ENCODE measurements around the gene ENAH.
"Not testable (repeated sequence)": the region's sequence is repeated elsewhere in the genome, so short reads cannot be mapped to it uniquely, and the experiment has no call there.

ENAH gene

DNA sequence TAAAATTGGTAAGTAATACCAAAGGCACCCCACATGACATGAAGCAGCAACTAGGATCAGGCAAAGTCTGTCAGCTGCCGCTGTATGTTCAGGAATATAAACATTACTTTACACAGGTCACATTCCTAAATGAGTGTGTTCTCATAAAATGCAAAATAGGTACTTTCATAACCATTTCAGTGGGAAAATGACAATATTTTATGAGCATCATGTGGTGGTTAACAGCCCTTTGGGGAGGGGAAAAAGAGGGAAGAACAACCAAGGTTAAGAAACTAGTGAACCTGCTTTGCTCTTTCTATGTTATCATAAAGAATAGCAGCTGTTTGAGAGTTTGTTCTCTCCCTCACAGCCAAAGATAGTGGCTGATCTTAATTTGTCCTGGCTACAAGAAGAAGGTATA is 119.7 kb downstream of the ENAH start:
- no peak for DNase-seq (ENCODE audit: low read depth in 2 of 3, low spot score in 1 of 3)

DNA sequence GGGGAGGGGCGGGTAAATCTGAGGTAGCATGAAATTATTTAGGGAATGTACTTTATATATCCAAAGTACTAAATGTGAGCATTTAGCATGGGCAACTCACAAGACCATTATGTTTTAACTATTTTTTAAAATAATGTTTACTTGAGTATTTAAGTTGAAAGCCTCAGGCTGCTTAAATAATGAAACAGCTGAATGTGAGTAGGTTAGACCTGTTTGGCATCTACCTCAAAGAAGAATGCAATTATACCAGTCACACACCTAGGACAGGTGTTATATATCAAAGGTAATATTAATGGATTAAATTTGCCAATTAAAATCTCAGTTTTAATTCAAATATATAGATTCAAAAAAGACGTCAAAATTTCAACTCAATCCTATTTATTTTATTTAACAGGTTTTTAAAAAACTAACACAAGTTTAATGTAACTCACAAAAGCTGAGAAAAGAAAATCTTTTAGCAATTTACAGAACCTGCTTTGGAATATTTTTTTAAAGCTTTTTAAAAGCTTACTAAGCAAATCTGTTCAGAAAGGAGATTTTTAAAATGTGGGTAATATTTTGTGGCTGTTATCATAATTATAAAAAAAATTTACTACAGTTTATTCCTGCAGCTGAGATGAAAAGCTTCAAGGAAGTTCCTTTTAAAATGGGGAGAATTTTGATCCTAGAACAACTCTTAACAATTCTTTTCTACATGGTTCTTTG is 120.5 kb downstream of the ENAH start:
- DNase-seq (ENCODE audit: low read depth in 2 of 3, low spot score in 1 of 3) = no peak

DNA sequence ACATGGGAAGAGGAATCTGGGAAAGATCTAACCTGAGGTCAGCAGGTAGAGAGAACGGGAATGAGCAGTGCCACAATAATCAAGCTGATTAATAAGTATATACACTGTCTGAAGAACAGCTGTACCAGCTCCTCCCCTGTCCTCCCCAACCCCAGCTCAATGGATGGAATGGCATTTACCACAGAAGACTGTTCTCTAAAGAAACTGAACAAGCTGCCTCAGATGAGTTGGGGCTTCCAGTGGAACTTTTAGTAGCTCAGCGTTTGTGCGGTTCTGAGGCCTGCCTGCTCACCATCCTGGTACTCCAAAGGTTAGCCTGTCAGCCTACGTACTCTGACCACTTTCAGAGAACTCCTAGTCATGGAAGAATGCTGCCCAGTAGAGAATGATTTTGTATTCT is 123.2 kb downstream of the ENAH start:
- DNase-seq (ENCODE audit: low read depth in 2 of 3, low spot score in 1 of 3) = no peak

DNA sequence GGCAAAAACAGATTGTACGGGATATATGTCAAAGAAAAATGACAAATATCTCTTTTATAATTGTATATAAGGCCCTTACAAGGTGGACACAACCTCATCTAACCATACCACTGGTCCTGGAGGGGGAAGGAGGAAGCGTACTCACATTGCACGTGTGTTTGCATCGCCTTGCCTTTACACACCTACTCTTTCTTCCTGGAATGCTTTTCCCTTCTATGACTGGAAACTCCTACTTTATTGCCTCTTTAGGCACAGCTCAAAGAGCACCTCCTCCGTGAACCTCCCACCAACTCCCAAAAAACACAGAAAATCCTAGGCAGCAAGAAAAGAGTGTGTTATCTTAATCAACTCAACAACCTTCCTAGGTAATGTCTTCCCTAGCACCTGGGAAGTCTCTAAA is 125.3 kb downstream of the ENAH start:
- no peak for DNase-seq (ENCODE audit: low read depth in 2 of 3, low spot score in 1 of 3)

DNA sequence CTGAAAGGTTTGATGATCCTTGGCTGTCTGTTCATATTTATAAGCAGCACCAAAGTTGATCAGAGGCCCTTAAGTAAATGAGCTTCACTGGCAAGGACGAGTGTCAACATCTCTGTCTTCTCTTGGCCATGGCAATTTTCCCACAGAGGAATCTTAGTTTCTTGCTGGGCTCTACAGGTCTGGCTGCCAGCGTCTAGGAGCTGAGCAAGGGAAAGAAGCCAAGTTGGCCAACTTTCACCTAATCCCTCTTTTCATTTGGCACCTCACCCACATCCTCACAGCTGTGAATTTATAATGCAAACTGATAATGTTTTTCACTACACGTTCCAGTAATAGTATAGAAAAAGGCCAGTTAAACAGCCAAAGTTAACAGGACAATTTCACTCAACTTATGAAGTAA is 126.0 kb downstream of the ENAH start:
- no peak for DNase-seq (ENCODE audit: low read depth in 2 of 3, low spot score in 1 of 3)

DNA sequence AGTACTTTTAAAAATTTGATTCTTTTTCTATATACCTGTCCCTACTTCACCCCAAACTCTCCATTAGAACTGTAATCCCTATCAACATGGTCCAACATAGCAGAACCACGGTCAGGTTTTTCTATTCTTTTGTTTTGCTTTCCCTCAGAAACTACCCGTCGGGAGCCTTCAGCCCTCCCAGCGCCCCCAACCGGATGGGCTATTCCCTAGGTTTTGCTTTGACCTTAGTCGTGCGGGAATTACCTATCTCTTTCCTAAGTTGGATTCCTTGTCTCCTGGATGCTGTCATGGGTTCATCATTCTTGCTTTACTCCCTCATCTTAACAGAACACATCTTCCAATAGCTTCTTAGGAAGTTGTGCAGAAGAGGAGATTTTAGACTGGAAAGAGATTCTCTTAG is 127.5 kb downstream of the ENAH start:
- DNase-seq (ENCODE audit: low read depth in 2 of 3, low spot score in 1 of 3) = no peak

DNA sequence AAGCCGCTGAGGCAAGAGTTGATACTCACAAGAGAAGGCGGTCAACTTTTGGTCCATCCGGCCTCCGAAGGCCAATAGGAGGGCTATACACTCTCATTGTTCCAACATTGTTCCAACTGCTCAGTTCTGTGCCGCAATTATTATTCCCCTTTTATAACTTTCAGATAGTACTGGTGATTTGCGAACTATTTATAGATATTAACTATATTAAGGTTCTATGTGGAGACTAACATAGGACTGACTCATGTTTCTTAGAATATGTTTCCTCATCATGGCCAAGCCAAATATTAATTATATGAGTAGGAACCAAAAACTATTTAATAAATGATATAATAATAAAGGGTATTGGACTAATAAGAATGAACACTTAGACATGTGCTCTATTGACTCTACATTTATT is 128.4 kb downstream of the ENAH start:
- no peak for DNase-seq (ENCODE audit: low read depth in 2 of 3, low spot score in 1 of 3)

DNA sequence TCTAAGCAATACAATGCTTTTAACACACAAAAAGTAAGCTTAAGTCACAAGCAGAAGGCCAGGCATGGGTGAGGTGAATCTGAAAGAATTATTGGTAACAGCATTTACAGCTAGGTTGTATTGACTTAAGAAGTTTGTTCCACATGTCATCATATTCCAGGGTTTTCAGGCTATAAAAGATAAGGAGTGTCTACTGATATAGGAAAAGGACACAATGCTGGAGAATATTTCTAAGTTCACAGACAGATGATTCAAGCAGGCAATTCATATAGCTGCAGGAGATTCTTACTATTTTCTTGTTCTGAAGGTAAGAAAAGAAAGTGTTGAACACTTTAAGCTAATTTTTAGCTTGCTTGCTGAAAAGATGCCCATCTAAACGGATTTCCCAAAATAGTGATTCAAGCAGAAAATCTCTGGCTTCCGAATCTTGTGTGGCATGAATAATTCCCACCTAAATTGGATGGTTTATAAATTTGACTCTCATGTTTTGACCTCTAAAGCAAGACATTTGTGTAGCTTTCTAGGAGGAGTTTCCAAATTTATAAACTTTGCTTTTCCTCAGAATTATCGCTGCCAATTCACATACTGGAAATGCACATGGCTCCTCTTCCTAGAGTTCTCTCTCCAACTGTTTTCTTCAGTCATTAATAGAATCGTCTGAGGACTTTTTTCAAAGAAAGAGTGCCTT is 129.5 kb downstream of the ENAH start:
- no peak for DNase-seq (ENCODE audit: low read depth in 2 of 3, low spot score in 1 of 3)

DNA sequence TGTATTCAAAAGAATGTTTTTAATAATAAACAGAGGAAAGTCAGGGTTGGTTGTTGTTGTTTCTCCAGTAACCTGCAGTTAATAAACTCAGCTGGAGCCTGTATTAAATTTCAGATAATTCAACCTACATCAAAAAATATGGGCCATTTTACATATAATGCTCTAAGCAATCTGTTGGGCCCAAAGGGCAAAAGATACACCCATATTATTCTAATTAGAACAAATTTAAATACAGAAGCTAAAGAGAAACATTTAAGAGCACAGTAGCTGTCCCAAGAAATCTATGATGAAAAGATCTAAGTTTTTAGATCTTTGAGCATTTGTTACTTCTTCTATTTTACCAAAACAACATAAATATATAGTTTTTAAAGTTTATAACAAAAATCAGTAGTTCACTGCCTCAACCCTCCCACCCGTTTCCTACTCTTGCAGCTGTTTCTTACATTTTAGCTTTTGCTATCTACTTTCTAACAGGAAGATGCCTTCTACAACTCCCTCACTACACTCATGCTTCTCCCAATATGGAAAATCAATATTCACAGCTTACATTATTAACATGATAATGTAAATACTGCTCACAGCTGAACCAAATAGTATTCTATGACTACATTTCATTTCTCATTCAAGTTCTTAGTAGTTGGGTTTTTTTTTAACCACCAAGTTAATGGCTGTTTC is 130.2 kb downstream of the ENAH start:
- no peak for DNase-seq (ENCODE audit: low read depth in 2 of 3, low spot score in 1 of 3)

DNA sequence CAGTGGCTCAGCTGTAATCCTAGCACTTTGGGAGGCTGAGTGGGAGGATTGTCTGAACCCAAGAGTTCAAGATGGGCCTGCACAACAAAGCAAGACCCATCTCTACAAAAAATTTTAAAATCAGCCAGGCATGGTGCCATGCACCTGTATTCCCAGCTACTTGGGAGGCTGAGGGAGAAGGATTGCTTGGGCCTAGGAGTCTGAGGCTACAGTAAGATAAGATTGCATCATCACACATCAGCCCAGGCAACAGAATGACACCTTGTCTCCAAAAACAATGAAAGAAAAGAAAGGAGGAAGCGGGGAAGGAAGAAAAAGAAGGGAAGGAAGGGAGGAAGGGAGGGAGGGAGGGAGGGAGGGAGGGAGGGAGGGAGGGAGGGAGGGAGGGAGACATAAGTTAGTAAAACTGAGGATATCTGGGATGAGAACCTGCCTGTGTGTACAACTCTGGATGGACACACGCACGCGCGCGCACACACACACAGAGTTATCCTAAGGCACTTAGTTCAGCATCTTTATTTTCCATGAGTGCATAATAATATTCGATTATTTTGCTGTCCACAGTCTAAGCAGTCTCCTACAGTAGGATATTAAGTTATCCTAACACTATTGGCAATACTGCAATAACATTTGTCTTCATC is 132.2 kb downstream of the ENAH start:
- no peak for DNase-seq (ENCODE audit: low read depth in 2 of 3, low spot score in 1 of 3)

DNA sequence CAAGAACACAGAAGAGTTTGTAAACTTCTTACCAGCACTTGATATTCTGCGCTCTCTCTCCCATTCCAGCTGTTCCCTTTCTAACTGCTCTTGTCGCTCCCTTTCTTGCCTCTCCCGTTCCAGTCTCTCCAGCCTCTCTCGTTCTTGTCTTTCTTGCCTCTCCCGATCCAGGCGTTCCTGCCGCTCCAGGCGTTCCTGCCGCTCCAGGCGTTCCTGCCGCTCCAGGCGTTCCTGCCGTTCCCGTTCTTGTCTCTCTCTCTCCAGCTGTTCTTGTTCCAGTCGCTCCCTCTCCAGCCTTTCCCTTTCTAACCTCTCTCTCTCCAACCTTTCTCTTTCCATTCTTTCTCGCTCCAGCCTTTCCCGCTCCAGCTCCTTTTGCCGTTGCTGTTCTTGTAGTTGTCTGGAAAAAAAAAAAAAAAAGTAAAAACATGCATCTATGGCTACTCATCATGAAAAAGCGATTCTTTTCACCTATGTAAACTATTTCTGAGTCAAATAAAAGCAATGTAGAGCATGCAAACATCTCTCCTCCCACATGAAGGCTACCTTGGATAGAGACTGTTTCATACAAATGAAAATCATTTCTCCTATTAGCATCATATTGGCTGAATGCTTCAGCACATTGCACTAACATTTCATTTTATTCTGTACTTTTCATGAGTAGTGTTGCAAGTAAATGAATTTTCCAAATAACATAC is 133.6 kb downstream of the ENAH start:
- no peak for DNase-seq (ENCODE audit: low read depth in 2 of 3, low spot score in 1 of 3)

DNA sequence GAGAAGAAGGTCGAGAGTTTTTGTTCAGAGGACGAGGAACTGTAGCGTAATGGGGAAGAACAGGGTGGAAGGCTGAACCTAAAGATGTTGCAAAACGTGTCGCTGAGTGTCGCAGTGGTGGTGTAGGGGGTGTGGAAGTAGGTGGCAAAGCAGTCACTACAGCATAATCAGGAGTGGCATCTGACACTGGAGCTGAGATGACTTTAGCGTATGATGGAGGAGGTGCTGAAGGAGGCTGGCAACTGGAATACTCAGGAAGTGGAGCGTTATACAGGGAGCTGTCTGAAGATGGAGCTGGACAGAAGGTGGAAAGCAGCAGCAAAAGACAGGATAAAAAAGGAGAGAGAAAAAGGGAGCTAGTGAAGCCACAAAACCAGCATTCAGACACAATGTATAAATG is 135.2 kb downstream of the ENAH start:
- DNase-seq (ENCODE audit: low read depth in 2 of 3, low spot score in 1 of 3) = no peak

DNA sequence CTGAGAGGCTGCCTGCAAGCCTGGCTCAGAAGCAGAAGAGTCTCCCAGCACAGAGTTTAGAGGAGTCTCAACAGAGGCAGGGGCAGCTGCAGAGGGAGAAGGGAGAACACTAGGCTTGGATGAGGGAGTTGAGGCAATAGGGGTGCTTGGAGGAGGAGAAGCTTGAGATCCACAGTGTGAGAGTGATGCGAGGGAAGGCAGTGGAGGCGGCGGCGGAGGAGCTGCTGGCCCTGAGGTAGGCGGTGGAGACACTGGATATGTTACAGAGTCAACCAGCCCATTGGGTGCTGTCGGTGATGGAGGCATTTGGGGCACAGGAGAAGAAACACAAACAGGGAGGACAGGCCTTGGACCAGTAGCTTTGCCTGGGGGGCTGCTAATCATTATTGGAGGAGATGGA is 135.7 kb downstream of the ENAH start:
- no peak for DNase-seq (ENCODE audit: low read depth in 2 of 3, low spot score in 1 of 3)

DNA sequence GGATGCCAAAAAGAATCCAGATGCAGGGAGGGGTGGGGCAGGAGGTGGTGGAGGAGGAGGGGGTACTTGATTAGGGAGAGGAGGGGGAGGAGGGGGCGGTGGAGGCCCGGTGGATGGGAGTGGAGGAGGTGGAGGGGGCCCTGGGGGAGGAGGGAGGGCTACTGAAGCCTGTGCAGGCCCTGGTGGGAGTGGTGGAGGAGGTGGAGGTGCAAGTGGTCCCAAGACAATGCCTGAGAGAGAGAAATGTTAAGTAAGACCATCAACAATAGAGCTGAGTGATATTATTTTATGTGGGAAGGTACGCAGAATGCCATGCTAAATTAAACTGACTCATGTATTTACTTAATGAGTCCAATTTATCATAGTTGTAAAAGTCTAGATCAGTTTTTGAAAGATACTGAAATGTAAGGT is 138.2 kb downstream of the ENAH start:
- DNase-seq (ENCODE audit: low read depth in 2 of 3, low spot score in 1 of 3) = no peak

DNA sequence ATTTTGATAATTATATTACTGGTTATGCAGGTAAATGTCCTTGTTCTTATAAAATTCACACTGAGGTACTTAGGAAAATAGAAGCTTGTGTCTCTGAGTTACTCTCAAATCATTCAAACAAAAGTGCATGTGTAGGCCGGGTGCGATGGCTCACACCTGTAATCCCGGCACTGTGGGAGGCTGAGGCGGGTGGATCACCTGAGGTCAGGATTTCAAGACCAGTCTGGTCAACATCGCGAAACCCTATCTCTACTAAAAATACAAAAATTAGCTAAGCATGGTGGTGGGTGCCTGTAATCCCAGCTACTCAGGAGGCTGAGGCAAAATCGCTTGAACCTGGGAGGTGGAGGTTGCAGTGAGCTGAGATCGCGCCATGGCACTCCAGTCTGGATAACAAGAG is 139.3 kb downstream of the ENAH start:
- not testable (repeated sequence) for DNase-seq (ENCODE audit: low read depth in 2 of 3, low spot score in 1 of 3)

DNA sequence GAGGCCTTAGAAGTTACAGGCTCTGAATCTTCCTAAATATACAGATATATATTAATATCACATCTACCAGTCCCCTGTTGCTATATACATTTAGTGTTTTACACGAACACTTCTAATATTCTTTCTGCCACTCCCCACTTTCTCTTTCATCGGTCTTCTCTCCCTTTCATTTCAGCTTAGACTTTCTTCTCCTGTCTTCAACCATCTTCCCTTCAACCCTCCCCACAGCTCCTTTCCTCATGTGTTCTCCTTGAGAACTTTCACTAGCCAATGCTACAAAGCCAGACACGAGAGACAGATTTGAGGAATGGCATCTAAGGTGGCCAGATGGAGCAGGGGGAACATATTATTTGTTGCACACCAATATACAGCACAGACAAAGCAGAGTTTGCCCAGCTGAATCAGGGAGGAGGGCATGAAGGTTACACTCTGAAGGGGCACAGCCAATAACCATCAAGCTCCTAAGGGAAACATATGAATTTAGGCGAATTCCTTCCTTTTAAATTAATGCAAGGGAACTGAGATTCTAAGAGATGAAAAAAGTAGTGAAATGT is 141.0 kb downstream of the ENAH start:
- no peak for DNase-seq (ENCODE audit: low read depth in 2 of 3, low spot score in 1 of 3)

DNA sequence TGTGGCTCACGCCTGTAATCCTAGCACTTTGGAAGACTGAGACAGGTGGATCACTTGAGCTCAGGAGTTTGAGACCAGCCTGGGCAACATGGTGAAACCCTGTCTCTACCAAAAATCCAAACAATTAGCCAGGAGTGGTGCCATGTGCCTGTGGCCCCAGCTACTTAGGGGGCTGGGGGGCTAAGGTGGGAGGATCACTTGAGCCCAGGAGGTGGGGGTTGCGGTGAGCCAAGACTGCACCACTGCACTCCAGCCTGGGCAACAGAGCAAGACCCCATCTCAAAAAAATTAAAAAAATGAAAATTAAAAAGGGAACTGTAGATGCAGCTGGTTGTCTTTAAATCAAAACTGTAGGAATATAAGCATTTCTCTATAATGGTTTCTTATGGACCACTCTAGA is 142.2 kb downstream of the ENAH start:
- DNase-seq (ENCODE audit: low read depth in 2 of 3, low spot score in 1 of 3) = not testable (repeated sequence)

DNA sequence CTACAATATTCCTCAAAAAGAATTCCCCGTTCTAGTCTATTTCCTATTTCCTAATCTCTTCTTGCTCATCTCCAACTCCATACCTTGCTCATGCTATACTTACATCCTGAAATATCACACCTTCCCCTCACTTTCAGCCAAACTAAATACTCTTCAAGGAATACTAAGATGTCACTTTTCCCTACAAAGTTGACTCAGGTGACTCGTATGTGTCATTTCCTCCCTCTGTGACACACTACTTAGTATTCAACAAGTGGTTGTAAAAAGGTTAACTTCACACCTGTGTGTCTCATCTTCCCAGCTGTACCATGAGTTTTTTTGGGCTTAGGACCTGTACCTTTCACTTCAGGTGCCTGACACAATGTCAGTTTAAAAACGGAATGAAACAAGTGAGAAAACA is 143.2 kb downstream of the ENAH start:
- no peak for DNase-seq (ENCODE audit: low read depth in 2 of 3, low spot score in 1 of 3)

DNA sequence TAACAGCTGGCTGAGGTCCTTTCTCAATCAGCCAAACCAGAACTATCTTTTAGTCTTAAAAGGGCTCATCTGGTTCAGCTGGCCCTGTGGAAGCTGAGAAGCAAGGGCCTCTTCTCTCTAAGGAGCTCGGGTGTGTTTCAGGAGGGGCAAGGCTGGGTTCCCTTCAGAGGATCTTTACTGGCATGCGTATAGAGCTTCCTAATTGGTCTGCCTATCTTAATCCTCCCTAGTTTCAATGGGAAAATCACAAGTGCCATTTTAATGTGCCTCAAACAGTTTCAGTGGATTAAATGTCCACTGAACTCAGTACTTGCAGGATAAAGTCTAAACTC is 143.6 kb downstream of the ENAH start:
- DNase-seq (ENCODE audit: low read depth in 2 of 3, low spot score in 1 of 3) = no peak

DNA sequence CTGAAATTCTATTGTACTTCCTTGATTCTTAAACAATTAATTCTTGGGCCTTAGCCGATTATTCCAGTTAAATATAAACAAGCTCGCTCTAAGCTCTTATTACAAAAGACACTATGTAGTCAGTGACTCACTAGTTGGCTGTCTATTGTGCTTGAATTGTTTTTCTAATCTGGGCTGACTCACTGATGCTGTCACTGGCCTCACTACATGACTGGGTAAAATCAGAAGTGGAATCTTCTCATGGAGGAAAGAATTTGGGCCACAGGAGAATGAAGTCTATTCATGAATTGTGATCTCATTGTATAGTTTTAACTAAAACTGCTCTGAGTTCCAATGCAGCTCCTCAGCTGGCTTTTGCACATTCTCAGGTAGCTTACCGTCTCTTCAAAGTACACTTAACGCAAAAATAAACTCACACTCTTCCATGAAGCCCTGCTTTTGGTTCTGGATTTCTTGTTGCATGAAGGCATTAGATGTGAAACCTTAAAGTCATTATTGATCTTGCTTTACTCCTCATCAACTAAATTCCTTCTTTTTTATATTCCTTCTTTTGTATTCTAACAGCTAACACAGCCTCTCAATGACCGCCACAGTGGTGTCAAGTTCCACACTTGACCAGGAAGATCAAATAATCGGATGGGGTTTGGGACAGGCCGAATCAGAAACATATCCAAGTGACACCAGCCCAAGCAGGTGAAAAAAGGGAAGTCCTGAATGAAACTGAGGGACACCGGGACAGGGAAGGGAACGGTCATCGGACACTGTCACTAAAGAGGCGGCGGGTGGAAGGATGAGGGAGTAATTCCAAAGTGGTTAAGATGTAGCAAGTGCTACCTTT is 144.2 kb downstream of the ENAH start:
- DNase-seq (ENCODE audit: low read depth in 2 of 3, low spot score in 1 of 3) = no peak

Data from stimulated activated CD4-positive, alpha-beta T cell treated with anti-CD3 and anti-CD28 coated beads, Interleukin-12 subunit alpha, Interleukin-12 subunit beta, amount 100 ng/mL, for 48 hours (primary cell).